Measurements from ENCODE around the gene PITX1. TPM values are rescaled to one million over a fixed set of nuclear protein-coding genes. Genes with fewer than 3 reads are reported as not detected.

Gene PITX1
- total RNA-seq, 1 experiment from 2014 or later: 2.2 TPM

GRCh38 chr5:135062216-135063055 lies 28.4 kb upstream of the PITX1 start:
- DNase-seq (ENCODE audit: low read depth): no peak

GRCh38 chr5:135061001-135061400 lies 27.0 kb upstream of the PITX1 start:
- no peak for DNase-seq (ENCODE audit: low read depth)

GRCh38 chr5:135060021-135060420 lies 26.0 kb upstream of the PITX1 start:
- no peak for DNase-seq (ENCODE audit: low read depth)

DNA sequence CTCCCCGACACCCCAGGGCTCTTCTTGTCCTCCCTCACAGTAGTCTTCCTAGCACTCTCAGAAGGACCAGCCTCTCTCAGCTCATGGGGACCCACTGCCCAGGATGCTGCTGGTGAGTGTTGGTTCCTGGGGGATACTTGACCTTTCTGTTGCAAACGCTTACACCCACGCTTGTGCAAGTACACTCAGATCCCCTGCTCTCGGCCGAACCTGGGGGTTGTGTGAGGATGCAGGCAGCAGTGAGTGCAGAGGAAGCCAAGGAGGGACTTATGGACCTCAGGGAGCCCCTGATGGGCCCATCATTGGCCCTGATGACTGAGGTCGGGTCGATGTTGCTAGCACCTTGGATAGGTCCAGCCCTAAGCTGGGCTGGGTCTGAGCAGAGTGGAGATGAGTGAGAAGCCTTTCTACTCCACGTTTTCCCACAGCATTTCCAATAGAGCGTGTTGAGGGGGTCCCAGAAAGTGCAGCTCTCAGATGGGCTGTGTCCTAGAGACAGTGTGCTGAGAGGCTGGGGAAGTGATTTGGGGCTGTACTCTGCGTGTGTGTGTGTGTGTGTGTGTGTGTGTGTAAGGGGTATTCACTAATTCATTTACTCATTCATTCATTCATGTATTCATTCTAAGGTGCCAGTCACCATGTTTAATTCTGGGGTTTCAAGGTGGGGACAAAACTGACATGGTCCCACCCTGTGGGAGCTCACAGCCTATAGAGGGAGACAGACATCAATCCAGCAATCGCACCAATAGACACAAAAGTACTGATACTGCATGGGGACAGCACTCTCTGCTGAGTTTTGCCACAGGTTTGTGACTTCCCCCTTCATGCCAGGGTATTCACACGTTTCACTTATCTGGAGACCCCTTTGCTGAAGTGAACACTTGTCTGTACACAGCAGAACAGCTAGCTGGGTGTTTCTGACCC lies 25.2 kb upstream of the PITX1 start:
- no peak for DNase-seq (ENCODE audit: low read depth)

GRCh38 chr5:135058331-135058732 lies 24.3 kb upstream of the PITX1 start:
- no peak for DNase-seq (ENCODE audit: low read depth)

GRCh38 chr5:135057233-135057632 lies 23.2 kb upstream of the PITX1 start:
- DNase-seq (ENCODE audit: low read depth): no peak

DNA sequence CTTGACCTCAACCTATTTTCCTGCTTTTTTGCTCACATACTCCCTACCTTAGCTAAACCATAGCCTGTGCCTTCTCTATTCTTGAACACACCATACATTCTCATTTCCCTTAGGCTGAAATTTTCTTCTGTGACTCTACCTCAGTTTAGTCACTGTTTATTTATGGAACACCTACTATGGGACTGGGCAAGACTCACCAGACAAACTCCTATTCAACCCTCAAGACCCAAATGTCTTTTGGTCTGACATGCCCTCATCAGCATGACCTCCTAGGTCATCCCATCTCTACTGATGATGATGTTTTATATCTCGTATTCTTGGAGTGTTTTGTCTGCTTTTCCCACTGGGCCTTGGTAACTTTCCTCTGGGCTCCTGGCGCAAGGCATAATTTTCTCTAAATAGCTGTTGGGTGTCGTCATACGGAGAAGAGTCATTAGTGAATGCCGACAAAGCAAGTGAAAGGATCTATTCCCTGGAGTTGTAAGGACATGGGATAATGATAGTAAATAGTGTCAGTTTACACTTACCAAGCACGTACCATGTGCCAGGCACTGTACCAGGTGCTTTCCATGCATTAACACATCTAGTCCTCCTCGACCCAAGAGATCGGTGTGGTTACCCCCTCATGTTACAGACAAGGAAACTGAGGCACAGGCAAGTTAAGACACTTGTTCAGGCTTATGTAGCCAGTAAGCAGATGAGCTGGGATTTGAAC lies 22.4 kb upstream of the PITX1 start:
- DNase-seq (ENCODE audit: low read depth): no peak

DNA sequence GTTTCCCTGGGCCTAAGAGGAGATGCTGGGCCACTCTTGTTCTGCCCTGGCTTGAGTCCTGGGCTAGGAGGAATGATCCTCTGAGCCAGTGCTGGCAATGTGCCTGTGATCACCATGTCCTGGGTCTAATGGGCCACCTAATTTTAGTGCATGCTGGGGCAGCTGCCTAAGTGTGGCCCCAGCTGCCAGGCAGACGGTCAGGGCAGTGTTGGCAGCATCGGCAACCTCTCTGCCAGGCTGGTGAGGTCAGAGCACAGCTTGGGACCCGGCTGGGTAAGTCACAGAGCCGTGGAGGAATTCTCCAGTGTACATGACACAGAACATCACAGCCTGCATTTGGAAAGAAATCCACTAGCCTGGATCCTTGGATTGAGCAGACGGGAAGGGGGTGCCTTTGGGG lies 21.4 kb upstream of the PITX1 start:
- no peak for DNase-seq (ENCODE audit: low read depth)

DNA sequence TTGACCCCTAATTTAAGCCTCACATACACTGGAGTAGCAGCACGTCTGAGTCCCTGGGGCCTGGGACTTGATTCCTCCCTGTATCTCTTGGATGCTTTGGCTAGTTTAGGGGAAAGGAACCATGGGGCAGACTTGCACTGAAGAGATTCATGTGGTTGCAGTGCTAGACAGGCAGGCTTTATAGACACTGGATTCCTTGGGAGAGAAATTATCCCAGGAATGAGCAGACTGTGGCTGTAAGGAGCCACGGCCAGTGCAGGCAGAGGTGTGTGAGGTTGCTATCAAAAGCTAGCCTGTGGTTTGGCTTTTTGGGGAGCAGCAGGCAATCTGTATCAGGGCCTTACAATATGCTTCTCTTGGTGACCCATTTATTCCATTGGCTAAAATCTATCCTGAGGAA lies 20.5 kb upstream of the PITX1 start:
- DNase-seq (ENCODE audit: low read depth): no peak

DNA sequence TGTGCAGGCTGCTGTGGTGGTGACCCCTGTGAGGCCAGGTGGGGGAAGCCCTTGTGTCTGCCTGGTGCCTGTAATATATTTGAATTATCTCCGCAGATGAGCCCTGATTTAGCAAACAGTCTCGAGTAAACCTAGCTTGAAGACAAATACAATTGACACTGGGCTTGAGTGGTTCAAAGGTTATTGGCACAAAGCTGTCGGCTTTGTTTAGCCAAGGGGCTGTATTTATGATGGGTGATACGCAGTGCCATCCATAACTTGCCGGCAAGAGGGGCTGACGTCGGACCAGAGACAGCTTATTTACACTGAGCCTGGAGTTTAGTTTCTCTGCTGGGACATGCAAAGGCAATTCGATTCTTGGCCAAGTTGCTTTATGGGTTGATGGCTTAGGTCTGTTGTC lies 20.0 kb upstream of the PITX1 start:
- no peak for DNase-seq (ENCODE audit: low read depth)

DNA sequence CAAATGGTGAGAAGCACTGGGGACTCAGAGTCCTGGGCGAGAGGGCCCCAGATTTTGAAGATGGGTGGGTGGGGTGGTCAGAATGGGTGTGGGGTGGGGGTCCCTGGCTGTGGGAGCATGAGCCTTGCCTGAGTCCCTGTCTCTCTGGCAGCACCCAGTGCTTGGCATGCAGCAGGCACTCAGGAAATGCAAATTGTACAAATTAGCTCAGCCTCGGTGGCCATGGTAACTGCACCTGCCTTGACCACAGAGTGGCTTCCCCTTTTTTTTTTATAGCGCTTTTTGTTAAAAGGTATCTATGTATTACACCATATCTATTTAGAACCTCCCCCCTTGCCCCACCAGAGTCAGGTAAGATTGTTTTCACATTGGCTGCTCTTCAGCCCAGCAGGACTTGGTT lies 19.2 kb upstream of the PITX1 start:
- no peak for DNase-seq (ENCODE audit: low read depth)

GRCh38 chr5:135052511-135053145 lies 18.6 kb upstream of the PITX1 start:
- no peak for DNase-seq (ENCODE audit: low read depth)

DNA sequence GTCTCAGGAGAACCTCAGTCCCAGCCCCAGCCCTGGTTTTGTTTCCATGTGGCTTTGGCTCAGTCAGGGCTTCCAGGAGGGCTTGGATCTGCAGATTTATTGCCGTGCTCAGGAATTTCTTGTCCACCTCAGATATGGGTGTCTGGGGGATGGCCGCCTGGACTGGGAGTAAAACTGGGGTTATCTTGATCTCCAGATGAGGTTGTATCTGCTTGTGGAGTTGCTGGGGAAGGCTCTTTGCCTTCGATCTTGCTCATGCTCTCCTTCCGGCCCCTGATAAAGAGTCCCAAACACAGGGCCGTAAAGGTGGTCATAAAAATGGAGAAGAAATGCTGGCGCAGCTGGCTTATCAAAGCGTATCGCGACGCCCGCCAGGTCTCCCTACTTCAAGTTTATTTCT lies 17.8 kb upstream of the PITX1 start:
- DNase-seq (ENCODE audit: low read depth): no peak

DNA sequence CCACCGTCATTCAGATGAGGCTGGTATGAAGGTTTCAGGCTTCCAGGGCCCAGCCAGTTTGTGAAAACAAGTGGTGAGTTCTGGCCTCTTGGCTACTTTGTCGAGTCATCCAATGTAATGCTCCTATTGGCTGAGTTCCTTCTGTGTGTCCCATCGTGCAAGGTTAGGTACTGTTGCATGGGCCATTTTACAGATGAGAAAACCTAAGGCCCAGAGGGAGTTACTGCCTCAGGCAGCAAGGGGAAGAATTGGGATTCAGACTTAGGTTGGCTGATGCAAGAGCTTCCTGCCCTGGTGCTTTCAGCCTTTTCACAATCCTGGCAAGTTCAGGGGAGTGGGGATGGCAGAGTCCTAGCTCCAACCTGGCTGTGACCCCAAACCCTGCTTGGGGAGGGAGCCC lies 17.4 kb upstream of the PITX1 start:
- no peak for DNase-seq (ENCODE audit: low read depth)

DNA sequence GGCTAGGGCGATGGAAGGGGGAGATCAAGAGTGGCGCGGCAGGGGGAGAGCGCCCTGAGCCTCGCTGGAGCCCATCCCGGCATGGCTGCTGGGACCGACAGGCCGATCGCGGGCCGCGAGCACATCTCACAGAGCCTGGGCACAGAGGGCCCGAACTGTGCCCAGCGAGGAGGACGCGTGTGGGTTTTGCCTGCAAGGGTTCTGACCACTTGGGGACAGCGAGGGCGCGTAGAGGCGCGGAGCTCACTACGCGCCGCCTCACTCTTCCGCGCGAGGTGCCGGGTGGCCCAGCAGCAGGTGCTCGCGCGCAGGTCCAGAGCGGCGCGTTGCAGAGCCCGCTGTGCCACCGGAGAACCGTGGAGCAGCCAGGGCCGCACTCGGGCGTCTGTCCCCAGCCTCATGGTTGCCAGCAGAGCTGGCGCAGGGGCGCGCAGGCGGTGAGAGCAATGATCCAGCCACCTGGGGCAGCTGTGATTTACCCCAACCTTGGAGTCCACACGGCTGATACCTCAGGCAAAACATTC lies 16.3 kb upstream of the PITX1 start:
- DNase-seq (ENCODE audit: low read depth): no peak

DNA sequence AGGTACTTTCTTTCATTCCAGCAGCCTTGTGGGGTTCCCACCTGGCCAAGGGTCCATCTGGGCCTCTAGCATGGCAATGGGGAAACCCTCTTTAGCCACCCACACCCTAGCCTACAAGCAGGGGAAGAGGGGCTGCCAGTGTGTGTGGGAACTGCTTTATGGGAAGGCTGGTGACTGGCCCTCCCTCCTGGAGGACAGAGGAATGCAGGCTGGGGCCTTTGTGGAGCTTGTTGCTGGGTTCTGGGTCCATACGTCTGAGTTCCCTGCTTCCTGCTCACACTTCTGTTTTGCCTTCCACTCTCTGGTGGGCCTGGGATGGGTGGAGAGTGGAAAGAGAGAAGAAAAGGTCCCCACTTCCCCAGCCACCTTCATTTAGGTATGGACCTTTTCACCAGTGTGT lies 14.9 kb upstream of the PITX1 start:
- no peak for DNase-seq (ENCODE audit: low read depth)

GRCh38 chr5:135048286-135048685 lies 14.3 kb upstream of the PITX1 start:
- DNase-seq (ENCODE audit: low read depth): no peak

DNA sequence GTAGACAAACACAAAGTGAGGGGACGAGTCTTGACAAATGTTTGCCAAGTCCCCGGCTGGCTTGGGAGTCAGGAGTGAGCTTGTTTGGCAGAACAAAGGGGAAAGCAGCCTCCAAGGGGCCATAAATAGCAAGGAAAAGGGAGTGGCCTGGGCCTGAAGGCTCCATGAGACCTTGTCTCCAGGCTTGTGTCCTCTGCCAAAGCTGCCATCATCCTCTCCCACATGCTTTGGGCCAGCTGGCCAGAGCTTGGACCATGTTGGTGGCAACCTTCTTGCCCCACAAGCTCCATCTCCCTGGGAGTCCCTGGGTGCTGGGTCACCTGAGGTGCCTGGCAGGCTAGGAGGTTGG lies 13.3 kb upstream of the PITX1 start:
- DNase-seq (ENCODE audit: low read depth): no peak

- DNase-seq (ENCODE audit: low read depth): no peak
Observed at GRCh38 chr5:135046661-135047346, 12.8 kb upstream of the PITX1 start.

DNA sequence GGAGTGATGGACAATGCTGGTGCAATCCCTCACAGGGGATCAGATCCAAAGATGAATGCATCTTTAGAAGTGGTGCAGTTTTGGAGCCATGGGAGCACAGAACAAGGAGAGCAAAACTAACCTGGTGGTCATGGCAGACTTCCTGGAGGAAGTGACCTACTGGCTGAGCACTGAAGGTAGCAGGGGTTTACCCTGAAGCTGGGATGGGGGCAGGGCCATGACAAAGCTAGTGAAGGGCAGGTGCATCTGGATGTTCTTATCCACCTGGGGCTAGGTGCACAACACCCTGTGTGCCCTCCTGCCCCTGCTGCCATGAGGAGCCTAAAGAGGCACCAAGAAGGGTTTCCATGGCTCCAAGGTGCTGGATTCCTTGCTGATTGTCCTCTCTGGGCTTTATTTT lies 11.5 kb upstream of the PITX1 start:
- no peak for DNase-seq (ENCODE audit: low read depth)

DNA sequence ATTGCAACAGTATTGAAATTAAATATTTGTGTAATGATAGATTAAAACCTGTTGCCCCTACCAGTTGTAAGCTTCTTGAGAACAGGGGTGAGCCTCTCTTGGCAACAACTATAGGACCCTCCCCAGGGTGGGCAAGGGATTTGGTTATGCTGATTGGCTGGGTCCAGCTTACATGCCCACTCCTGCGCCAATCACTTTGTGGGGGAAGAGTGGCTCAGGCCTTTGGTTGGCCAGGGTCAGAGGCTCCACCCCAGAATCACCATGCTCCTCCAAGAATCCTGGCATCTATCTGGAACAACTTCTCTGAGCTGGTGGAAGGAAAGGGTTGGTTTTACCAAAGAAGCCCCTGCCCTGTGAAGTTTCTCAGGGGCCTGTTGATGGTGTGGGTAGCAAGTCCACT lies 8.6 kb upstream of the PITX1 start:
- DNase-seq (ENCODE audit: low read depth): no peak

Data from LHCN-M2 (cell line).